GM19193 (cell line): ENCODE data around the gene MED13L.

Experiments used
- POLR2A ChIP-seq: IDR thresholded peaks from 4 replicates; pipeline ENCODE4 v1.6.1; 2011; ENCODE audit not compliant: insufficient read depth, insufficient read length; ENCODE audit errors: extremely low read depth

The MED13L gene

GRCh38 chr12:116196752-116197718 is 80.5 kb downstream of the MED13L start:
- TF ChIP-seq POLR2A, result no peak

- TF ChIP-seq POLR2A, result no peak
These were observed 81.3 kb downstream of the MED13L start for GRCh38 chr12:116196226-116196625.

- TF ChIP-seq POLR2A, result no peak
These were observed 82.5 kb downstream of the MED13L start for GRCh38 chr12:116194935-116195431.

- TF ChIP-seq POLR2A, result no peak
These were observed 87.8 kb downstream of the MED13L start for GRCh38 chr12:116189692-116190091.

GRCh38 chr12:116188581-116188980 is 88.9 kb downstream of the MED13L start:
- TF ChIP-seq POLR2A, result no peak

- TF ChIP-seq POLR2A, result no peak
These were observed 90.4 kb downstream of the MED13L start for GRCh38 chr12:116187151-116187511.

GRCh38 chr12:116186482-116187150 is 90.9 kb downstream of the MED13L start:
- TF ChIP-seq POLR2A, result no peak

- no peak for TF ChIP-seq POLR2A
These were observed 92.7 kb downstream of the MED13L start for GRCh38 chr12:116184763-116185162.

- TF ChIP-seq POLR2A, result no peak
These were observed 93.8 kb downstream of the MED13L start for GRCh38 chr12:116183741-116184141.

- TF ChIP-seq POLR2A, result no peak
These were observed 95.0 kb downstream of the MED13L start for GRCh38 chr12:116182359-116183063.

- no peak for TF ChIP-seq POLR2A
These were observed 97.0 kb downstream of the MED13L start for GRCh38 chr12:116180448-116180847.

- TF ChIP-seq POLR2A, result no peak
These were observed 98.1 kb downstream of the MED13L start for GRCh38 chr12:116179384-116179783.

- TF ChIP-seq POLR2A, result no peak
These were observed 100.5 kb downstream of the MED13L start for GRCh38 chr12:116177017-116177416.

GRCh38 chr12:116174904-116175303 is 102.6 kb downstream of the MED13L start:
- no peak for TF ChIP-seq POLR2A

- TF ChIP-seq POLR2A, result no peak
These were observed 103.5 kb downstream of the MED13L start for GRCh38 chr12:116174006-116174405.
